T-cell (primary cell): ENCODE measurements around the gene DSP. TPM values are rescaled to one million over a fixed set of nuclear protein-coding genes. Genes with fewer than 3 reads are reported as not detected.

Experiments used
- ATAC-seq, 4 experiments: fragments of 200-7000 bp in 3 of 4; fragments of 150-1000 bp in 1 of 4; cut with Tn5 transposase; replicated peaks in 1 of 4; 1 replicate in 3 of 4; 2 replicates in 1 of 4; pipeline ENCODE4 v1.10.0; 2021; ENCODE audit warnings: moderate library complexity in 3 of 4, mild to moderate bottlenecking in 2 of 4, moderate number of reproducible peaks in 1 of 4
- CTCF ChIA-PET, 2 donors: fragments of 300-600 bp; sonication (Branson Sonifier 250); formaldehyde crosslinking; loops; one replicate each; lab custom pipeline; 2022; ENCODE audit warnings: antibody characterized with exemption in 2 of 2; lab: Charles Lee
- POLR2A ChIA-PET, 2 donors: fragments of 300-600 bp; sonication (Branson Sonifier 250); formaldehyde crosslinking; loops; one replicate each; lab custom pipeline; 2022; ENCODE audit warnings: antibody characterized with exemption in 2 of 2; lab: Charles Lee
- DNase-seq, 35 experiments: peaks; one replicate each; pipeline versions ENCODE4 v3.0.0 to v3.0.0-alpha.2; 2013 to 2023
- H3K27ac ChIP-seq: one replicate; pipeline ENCODE4 v1.5.1; 2013; ENCODE audit warnings: low read length
- H3K27me3 ChIP-seq, 2 experiments: replicated peaks in 1 of 2; 1 replicate in 1 of 2; 2 replicates in 1 of 2; pipeline versions ENCODE4 v1.6.1 to v1.7.0; 2013; ENCODE audit warnings: low read length in 1 of 2, mixed read lengths in 1 of 2; ENCODE audit not compliant: control insufficient read depth in 2 of 2, insufficient read depth in 2 of 2; ENCODE audit errors: extremely low read depth in 1 of 2
- H3K36me3 ChIP-seq, 2 donors: 1 replicate in 1 of 2; 2 replicates in 1 of 2; pipeline versions ENCODE4 v1.6.1 to v1.7.0; 2013; ENCODE audit warnings: low read length in 1 of 2; ENCODE audit not compliant: control insufficient read depth in 2 of 2, insufficient read depth in 1 of 2; ENCODE audit errors: extremely low read depth in 1 of 2
- H3K4me1 ChIP-seq, 2 experiments: 1 replicate in 1 of 2; 2 replicates in 1 of 2; pipeline versions ENCODE4 v1.6.1 to v1.7.0; 2013; ENCODE audit warnings: low read length in 2 of 2, mixed read lengths in 1 of 2; ENCODE audit not compliant: insufficient read depth in 2 of 2, control insufficient read depth in 1 of 2; ENCODE audit errors: extremely low read depth in 1 of 2
- H3K4me3 ChIP-seq, 2 donors: 1 replicate in 1 of 2; 2 replicates in 1 of 2; pipeline versions ENCODE4 v1.5.1 to v1.7.0; 2013; ENCODE audit warnings: mild to moderate bottlenecking in 2 of 2, low read length in 1 of 2, moderate library complexity in 1 of 2; ENCODE audit not compliant: control insufficient read depth in 1 of 2; ENCODE audit errors: extremely low read depth in 1 of 2
- H3K9me3 ChIP-seq: 2 replicates; pipeline ENCODE4 v1.7.0; 2013
- H3K27ac Mint-ChIP-seq, 2 donors: one replicate each; pipeline ENCODE4 v1.8.0; 2020 to 2021; ENCODE audit warnings: mild to moderate bottlenecking in 2 of 2, mixed read lengths in 2 of 2
- H3K27me3 Mint-ChIP-seq, 2 donors: one replicate each; pipeline ENCODE4 v1.8.0; 2021 to 2022; ENCODE audit warnings: mixed read lengths in 2 of 2
- H3K36me3 Mint-ChIP-seq: one replicate; pipeline ENCODE4 v1.8.0; 2021; ENCODE audit warnings: mixed read lengths
- H3K4me1 Mint-ChIP-seq, 3 donors: one replicate each; pipeline ENCODE4 v1.8.0; 2020 to 2022; ENCODE audit warnings: mixed read lengths in 3 of 3, mild to moderate bottlenecking in 1 of 3
- H3K4me3 Mint-ChIP-seq, 3 donors: one replicate each; pipeline ENCODE4 v1.8.0; 2020 to 2022; ENCODE audit warnings: mild to moderate bottlenecking in 3 of 3, mixed read lengths in 3 of 3, moderate library complexity in 3 of 3
- H3K9me3 Mint-ChIP-seq, 3 donors: one replicate each; pipeline ENCODE4 v1.8.0; 2020 to 2022; ENCODE audit warnings: mixed read lengths in 3 of 3
- WGBS: methylation state at CpG from one replicate; pipeline ENCODE4 v1.1.5; 2013; ENCODE audit warnings: missing lambda C conversion rate; ENCODE audit not compliant: insufficient coverage; 5-methylcytosine and 5-hydroxymethylcytosine counted together
- total RNA-seq, 35 experiments: library from RNA in 6 of 35; stranded (reverse) in 6 of 35; fragments of 120-200 nt in 1 of 35; gene quantifications; one replicate each; pipeline versions ENCODE4 v1.2.1 to v1.2.4 and lab custom pipeline; 2013 to 2026

DSP gene
- total RNA-seq, 5 donors from 2014 or later (not counting 1 experiment from before 2014, with no cell fraction given), result 0.12 to 1.0 (median 0.80) TPM; not detected in 1

DNA sequence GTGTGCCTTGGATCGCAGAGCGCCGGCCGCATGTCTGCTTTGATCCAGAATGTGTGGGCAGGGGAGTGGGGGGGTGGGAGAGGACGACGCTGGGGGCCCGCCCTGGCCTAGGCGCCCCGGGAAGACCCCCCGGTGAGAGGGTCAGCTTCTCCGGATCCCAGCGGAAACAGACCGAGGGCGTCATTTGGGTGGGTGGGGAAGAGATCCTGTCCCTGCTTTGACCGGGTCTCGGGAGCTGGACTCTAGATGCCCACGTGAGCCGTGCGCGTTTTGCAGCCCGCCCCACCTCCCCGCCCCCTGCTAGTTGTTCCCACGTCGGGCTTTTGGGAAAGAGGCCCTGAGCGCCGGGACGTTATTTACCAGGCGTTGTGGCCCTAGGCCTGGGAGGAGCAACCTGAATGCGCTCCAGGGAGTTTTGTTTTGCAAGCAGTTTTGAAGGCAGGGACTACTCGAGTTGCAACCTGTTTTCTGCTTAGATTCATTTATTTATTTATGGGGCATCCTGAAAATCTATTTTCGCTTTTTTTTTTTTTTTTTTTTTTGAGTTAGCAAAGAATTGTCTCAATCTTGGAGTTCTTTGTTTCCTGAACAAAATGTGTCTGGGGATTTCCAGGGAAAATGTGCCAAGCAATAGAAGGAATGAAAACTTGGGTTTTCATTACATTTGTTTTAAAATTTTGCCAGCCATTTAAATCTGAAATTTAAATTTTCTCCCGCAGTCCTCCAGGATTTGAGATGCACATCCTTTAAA lies 1.6 kb downstream of the DSP start:
- CTCF ChIA-PET, result interaction anchor here in 1 of 2 donors (0.6 kb wide), 1 partner anchor 1228 kb away, joined by 3 read pairs; no protein-coding TSS in a partner anchor
- no peak overlapping the region for H3K27ac ChIP-seq
- Mint-ChIP-seq H3K27me3 (peaks cover 47 to 68% of the 10 kb centered on the region in 2 donors), H3K4me3 (peak overlapping the region; percentile 44 to 78 (median 63)), H3K36me3 (no peaks in the 10 kb centered on the region), H3K27ac (no peak overlapping the region), H3K4me1 (peaks cover 6 to 16% (median 15%) of the 10 kb centered on the region in 3 donors), H3K9me3 (no peaks in the 10 kb centered on the region)
- peaks cover 31 to 49% of the 10 kb centered on the region in 2 experiments for H3K27me3 ChIP-seq
- peak overlapping the region in 1 of 2 donors; percentile 69 for H3K4me3 ChIP-seq
- no peaks in the 10 kb centered on the region for H3K9me3 ChIP-seq
- DNase-seq (no peak), ATAC-seq (no peak)
- H3K4me1 ChIP-seq, result peaks cover 10 to 24% of the 10 kb centered on the region in 2 experiments
- POLR2A ChIA-PET, result interaction anchor here in 1 of 2 donors (0.6 kb wide), 1 partner anchor 56 kb away, joined by 3 read pairs; no protein-coding TSS in a partner anchor
- H3K36me3 ChIP-seq, result no peaks in the 10 kb centered on the region
- 1% methylated on average over 26 of the region's 32 CpGs for WGBS

GRCh38 chr6:7543789-7544424 lies 2.4 kb downstream of the DSP start:
- Mint-ChIP-seq H3K27ac (no peak overlapping the region), H3K4me1 (peaks cover 6 to 16% (median 15%) of the 10 kb centered on the region in 3 donors), H3K27me3 (peaks cover 47 to 67% of the 10 kb centered on the region in 2 donors), H3K4me3 (peak overlapping the region in 1 of 3 donors; percentile 50), H3K36me3 (no peaks in the 10 kb centered on the region), H3K9me3 (no peaks in the 10 kb centered on the region)
- WGBS, result 42% methylated on average over 7 of the region's 13 CpGs
- ATAC-seq (no peak), DNase-seq (no peak)
- Histone ChIP-seq H3K27ac (no peak overlapping the region), H3K27me3 (peaks cover 25 to 48% of the 10 kb centered on the region in 2 experiments), H3K9me3 (no peaks in the 10 kb centered on the region), H3K4me1 (peaks cover 10 to 24% of the 10 kb centered on the region in 2 experiments), H3K4me3 (no peak overlapping the region), H3K36me3 (no peaks in the 10 kb centered on the region)
- ChIA-PET CTCF (no interaction called here), POLR2A (interaction anchor here in 1 of 2 donors (0.5 to 0.6 kb wide), 2 partner anchors 55 to 1654 kb away, joined by 3 read pairs; no protein-coding TSS in a partner anchor)

GRCh38 chr6:7544597-7544996 lies 3.1 kb downstream of the DSP start:
- H3K27ac ChIP-seq, result no peak overlapping the region

DNA sequence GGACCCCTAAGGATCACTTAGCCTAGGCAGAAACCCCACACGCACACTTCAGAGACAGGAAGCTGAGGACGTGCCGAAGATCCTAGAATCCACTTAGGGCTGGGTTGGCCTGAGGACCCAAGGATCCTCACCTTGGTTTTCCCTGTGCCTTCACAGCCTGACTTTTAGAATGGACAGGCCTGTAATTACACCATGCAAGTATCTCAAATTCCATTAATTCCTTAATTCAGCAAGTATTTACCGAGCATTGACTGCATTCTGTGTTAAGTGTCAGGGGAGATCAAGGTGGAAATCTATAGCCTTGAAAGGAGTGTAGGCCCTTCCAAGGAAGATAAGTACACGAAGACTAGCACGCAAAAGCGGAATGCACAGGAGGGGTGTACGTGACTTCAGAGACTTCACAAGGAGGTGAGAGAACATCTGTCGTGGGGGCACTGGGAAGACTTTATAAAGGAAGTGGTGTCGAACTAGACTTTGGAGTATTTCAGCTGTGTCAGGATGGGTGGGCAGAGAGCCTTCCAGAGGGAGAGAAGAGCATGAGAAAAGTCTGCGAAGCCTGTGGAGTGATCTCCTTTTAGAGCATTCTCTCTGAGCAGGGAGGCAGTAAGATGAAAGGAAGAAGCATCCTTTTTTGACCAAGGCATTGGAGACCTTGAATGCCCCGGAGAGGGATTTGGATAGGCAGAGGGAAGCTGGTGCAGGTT lies 4.0 kb downstream of the DSP start:
- Histone ChIP-seq H3K36me3 (no peaks in the 10 kb centered on the region), H3K27me3 (peaks cover 16 to 47% of the 10 kb centered on the region in 2 experiments), H3K4me1 (peaks cover 10 to 23% of the 10 kb centered on the region in 2 experiments), H3K4me3 (no peak overlapping the region), H3K9me3 (no peaks in the 10 kb centered on the region), H3K27ac (no peak overlapping the region)
- H3K4me3 Mint-ChIP-seq, result no peak overlapping the region
- ChIA-PET CTCF (no interaction called here), POLR2A (no interaction called here)
- H3K9me3 Mint-ChIP-seq, result no peaks in the 10 kb centered on the region
- H3K4me1 Mint-ChIP-seq, result peaks cover 6 to 14% (median 13%) of the 10 kb centered on the region in 3 donors
- no peak for DNase-seq
- no peak for ATAC-seq
- H3K36me3 Mint-ChIP-seq, result no peaks in the 10 kb centered on the region
- peaks cover 40 to 59% of the 10 kb centered on the region in 2 donors for H3K27me3 Mint-ChIP-seq
- no peak overlapping the region for H3K27ac Mint-ChIP-seq
- 85% methylated on average over 10 of the region's 12 CpGs for WGBS

More at GRCh38 chr6:7544597-7544996, 3.1 kb downstream of the DSP start:
- no peak for ATAC-seq
- POLR2A ChIA-PET, result interaction anchor here in 1 of 2 donors (0.5 kb wide), 1 partner anchor 1655 kb away, joined by 3 read pairs; no protein-coding TSS in a partner anchor
- Mint-ChIP-seq H3K4me1 (peaks cover 6 to 16% (median 15%) of the 10 kb centered on the region in 3 donors), H3K36me3 (no peaks in the 10 kb centered on the region), H3K27ac (no peak overlapping the region), H3K9me3 (no peaks in the 10 kb centered on the region), H3K27me3 (peaks cover 47 to 68% of the 10 kb centered on the region in 2 donors), H3K4me3 (no peak overlapping the region)
- peaks cover 10 to 24% of the 10 kb centered on the region in 2 experiments for H3K4me1 ChIP-seq
- H3K27me3 ChIP-seq, result peaks cover 21 to 45% of the 10 kb centered on the region in 2 experiments
- CTCF ChIA-PET, result no interaction called here
- no CpG with 5 or more reads among the region's 3 CpGs for WGBS
- H3K4me3 ChIP-seq, result no peak overlapping the region
- no peaks in the 10 kb centered on the region for H3K36me3 ChIP-seq
- no peaks in the 10 kb centered on the region for H3K9me3 ChIP-seq
- no peak for DNase-seq

DNA sequence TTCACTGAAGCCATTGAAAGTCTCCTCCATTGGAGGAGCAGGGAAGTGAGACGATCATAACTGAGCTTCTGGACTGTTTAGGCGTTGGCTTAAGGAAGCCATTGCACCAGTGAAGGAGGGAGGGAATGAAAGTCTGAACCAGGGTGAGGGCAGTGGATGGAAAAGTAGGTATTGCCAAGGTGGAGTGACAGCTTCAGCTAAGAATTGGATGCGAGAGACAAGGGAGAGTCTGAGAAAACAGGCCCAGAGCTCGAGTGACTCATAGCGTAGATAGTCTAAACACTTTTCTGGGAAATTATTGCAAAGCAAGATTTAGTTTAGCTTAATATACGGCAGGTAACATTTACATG lies 4.5 kb downstream of the DSP start:
- Histone ChIP-seq H3K9me3 (no peaks in the 10 kb centered on the region), H3K4me3 (no peak overlapping the region), H3K36me3 (no peaks in the 10 kb centered on the region), H3K27me3 (peaks cover 12 to 43% of the 10 kb centered on the region in 2 experiments), H3K4me1 (peaks cover 7 to 20% of the 10 kb centered on the region in 2 experiments), H3K27ac (no peak overlapping the region)
- Mint-ChIP-seq H3K9me3 (no peaks in the 10 kb centered on the region), H3K4me1 (peaks cover under 1 to 9% (median 8%) of the 10 kb centered on the region in 3 donors), H3K4me3 (no peak overlapping the region), H3K36me3 (no peaks in the 10 kb centered on the region), H3K27me3 (peaks cover 34 to 55% of the 10 kb centered on the region in 2 donors), H3K27ac (no peak overlapping the region)
- WGBS, result 78% methylated on average over 2 of the region's 6 CpGs
- CTCF ChIA-PET, result interaction anchor here in 1 of 2 donors (0.5 to 0.6 kb wide), 2 partner anchors 70 to 867 kb away, joined by 3 to 4 read pairs; no protein-coding TSS in a partner anchor
- POLR2A ChIA-PET, result no interaction called here
- DNase-seq (no peak), ATAC-seq (no peak)
